ENCODE data around the gene RIMKLA.

DNA sequence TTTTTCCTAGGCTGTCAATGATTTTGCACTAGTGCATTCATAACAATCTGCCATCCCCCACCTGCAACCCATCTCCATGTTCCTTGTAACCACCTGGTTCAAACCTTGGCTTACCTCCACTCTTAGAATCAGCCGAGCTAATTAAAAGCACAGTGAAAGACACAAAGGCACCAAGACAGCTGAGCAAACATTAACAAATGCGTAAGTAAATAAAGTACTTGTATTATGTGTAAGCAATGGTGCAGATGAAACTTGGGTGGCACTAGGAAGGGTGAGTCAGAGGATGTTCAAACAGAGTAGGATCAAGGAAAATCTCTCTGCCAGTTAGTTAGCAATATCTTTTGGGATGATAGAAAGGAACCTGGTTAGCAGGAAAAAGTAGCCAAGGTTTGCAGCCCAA lies 40.5 kb upstream of the RIMKLA start:
- no peak for TF ChIP-seq POLR2AphosphoS5 (IDR thresholded peaks at IDR 0.05; ENCODE audit: low read depth, low read length)
- TF ChIP-seq POLR2A (IDR thresholded peaks at IDR 0.05; ENCODE audit: low read depth, low read length): no peak
- no peak for TF ChIP-seq SPI1 (IDR thresholded peaks at IDR 0.05; ENCODE audit: low read depth, low read length)
- no peak for TF ChIP-seq PAX5 (IDR thresholded peaks at IDR 0.05; ENCODE audit: insufficient read depth, low read length, severe bottlenecking)
- TF ChIP-seq TAF1 (IDR thresholded peaks at IDR 0.05; ENCODE audit: low read depth, low read length): no peak
- no peak for TF ChIP-seq POU2F2 (IDR thresholded peaks at IDR 0.05; ENCODE audit: low read depth, low read length)
